ENCODE results near the gene TFCP2L1.

DNA sequence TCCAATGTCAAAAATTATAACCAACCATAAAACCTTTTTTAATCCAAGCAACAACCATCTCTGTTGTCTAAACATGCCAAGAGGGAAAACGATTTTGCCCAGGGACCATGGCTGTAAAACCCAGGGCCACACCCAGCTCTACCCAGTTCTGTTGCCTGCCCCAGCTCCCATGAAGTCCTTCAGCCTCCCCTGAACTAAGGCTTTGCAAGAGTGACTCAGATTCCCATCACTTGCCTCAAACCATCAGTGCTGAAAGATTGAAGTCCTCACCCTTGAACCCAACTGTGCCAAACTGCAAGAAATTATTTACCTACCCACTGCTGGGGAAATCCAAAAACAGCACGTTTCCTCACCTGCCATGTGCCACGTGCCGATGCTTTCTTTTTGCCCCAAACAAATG is 102.5 kb downstream of the TFCP2L1 start:
- TF ChIP-seq, protein P1, sequence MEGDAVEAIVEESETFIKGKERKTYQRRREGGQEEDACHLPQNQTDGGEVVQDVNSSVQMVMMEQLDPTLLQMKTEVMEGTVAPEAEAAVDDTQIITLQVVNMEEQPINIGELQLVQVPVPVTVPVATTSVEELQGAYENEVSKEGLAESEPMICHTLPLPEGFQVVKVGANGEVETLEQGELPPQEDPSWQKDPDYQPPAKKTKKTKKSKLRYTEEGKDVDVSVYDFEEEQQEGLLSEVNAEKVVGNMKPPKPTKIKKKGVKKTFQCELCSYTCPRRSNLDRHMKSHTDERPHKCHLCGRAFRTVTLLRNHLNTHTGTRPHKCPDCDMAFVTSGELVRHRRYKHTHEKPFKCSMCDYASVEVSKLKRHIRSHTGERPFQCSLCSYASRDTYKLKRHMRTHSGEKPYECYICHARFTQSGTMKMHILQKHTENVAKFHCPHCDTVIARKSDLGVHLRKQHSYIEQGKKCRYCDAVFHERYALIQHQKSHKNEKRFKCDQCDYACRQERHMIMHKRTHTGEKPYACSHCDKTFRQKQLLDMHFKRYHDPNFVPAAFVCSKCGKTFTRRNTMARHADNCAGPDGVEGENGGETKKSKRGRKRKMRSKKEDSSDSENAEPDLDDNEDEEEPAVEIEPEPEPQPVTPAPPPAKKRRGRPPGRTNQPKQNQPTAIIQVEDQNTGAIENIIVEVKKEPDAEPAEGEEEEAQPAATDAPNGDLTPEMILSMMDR (conservative IDR thresholded peaks at IDR 0.05 in 1 of 2, IDR thresholded peaks at IDR 0.05 in 1 of 2; ENCODE audit: low read depth in 1 of 2, low read length in 2 of 2): no peak
- TF ChIP-seq EZH2 (IDR thresholded peaks at IDR 0.05; ENCODE audit: low read length, missing control alignments): no peak

Measured in fibroblast of lung (primary cell).